HG03521 (cell line): ENCODE data around the gene USP6NL.
"Not testable (repeated sequence)": the region's sequence is repeated elsewhere in the genome, so short reads cannot be mapped to it uniquely, and the experiment has no call there.

Experiments
- ATAC-seq: cut with Tn5 transposase; IDR thresholded peaks from one replicate; pipeline ENCODE4 v1.9.1; 2021; ENCODE audit warnings: mild to moderate bottlenecking, moderate library complexity; ENCODE audit not compliant: unreplicated experiment

USP6NL gene

GRCh38 chr10:11520892-11521291 is 90.6 kb downstream of the USP6NL start:
- no peak for ATAC-seq

GRCh38 chr10:11517150-11517549 is 94.3 kb downstream of the USP6NL start:
- ATAC-seq = no peak

- no peak for ATAC-seq
Measured at GRCh38 chr10:11516431-11516746, 95.1 kb downstream of the USP6NL start.

GRCh38 chr10:11515596-11516430 is 95.6 kb downstream of the USP6NL start:
- peak; percentile 48 for ATAC-seq

GRCh38 chr10:11513727-11514126 is 97.7 kb downstream of the USP6NL start:
- no peak for ATAC-seq

GRCh38 chr10:11512596-11512995 is 98.9 kb downstream of the USP6NL start:
- no peak for ATAC-seq

- no peak for ATAC-seq
Measured at GRCh38 chr10:11511321-11511720, 100.1 kb downstream of the USP6NL start.

GRCh38 chr10:11510736-11511135 is 100.7 kb downstream of the USP6NL start:
- ATAC-seq = no peak

GRCh38 chr10:11510281-11510680 is 101.2 kb downstream of the USP6NL start:
- ATAC-seq = no peak

- ATAC-seq = no peak
Measured at GRCh38 chr10:11509036-11509435, 102.4 kb downstream of the USP6NL start.

GRCh38 chr10:11506247-11506789 is 105.1 kb downstream of the USP6NL start:
- ATAC-seq = no peak

- no peak for ATAC-seq
Measured at GRCh38 chr10:11505639-11506038, 105.8 kb downstream of the USP6NL start.

- no peak for ATAC-seq
Measured at GRCh38 chr10:11504566-11505285, 106.7 kb downstream of the USP6NL start.

GRCh38 chr10:11501600-11501999 is 109.8 kb downstream of the USP6NL start:
- ATAC-seq = no peak

- ATAC-seq = no peak
Measured at GRCh38 chr10:11499425-11500071, 111.9 kb downstream of the USP6NL start.

- no peak for ATAC-seq
Measured at GRCh38 chr10:11498399-11498798, 113.1 kb downstream of the USP6NL start.

GRCh38 chr10:11494923-11495322 is 116.5 kb downstream of the USP6NL start:
- not testable (repeated sequence) for ATAC-seq

GRCh38 chr10:11493646-11494045 is 117.8 kb downstream of the USP6NL start:
- ATAC-seq = no peak

- ATAC-seq = no peak
Measured at GRCh38 chr10:11491087-11491486, 120.4 kb downstream of the USP6NL start.

- ATAC-seq = no peak
Measured at GRCh38 chr10:11489591-11489990, 121.9 kb downstream of the USP6NL start.

- no peak for ATAC-seq
Measured at GRCh38 chr10:11488126-11488525, 123.3 kb downstream of the USP6NL start.
